HG03064 (cell line): ENCODE data around the gene EIF4G1.

ENCODE experiments used
- ATAC-seq: cut with Tn5 transposase; IDR thresholded peaks from one replicate; pipeline ENCODE4 v1.9.1; 2021; ENCODE audit warnings: low read depth; ENCODE audit not compliant: unreplicated experiment

EIF4G1 gene

DNA sequence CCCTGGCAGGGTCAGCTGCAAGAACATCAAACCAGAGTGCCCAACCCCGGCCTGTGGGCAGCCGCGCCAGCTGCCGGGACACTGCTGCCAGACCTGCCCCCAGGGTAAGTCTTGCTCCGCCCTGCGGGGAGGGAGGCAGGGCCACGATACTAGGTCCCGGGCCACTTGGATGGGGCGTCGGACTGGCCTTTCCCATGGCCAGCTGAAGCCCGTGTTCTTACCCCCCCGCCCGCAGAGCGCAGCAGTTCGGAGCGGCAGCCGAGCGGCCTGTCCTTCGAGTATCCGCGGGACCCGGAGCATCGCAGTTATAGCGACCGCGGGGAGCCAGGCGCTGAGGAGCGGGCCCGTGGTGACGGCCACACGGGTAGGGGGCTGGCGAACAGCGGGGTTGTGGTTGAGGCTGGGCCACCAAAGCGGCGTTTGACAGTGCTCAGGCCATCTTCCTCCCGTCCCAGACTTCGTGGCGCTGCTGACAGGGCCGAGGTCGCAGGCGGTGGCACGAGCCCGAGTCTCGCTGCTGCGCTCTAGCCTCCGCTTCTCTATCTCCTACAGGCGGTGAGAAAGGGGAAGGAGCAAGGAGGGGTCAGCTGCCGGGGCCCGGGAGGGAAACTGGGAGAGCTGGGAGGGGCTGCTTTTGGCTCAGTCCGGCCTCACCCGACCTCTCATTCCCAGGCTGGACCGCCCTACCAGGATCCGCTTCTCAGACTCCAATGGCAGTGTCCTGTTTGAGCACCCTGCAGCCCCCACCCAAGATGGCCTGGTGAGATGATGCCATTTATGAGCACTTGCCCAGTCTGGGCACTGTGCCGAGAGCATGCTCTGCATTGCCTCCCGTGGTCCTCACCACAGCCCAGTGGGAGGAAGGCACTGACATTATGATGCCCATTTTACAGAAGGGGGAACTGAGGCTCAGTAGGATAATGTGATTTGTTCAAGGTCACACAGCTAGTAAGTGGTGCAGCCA is 67.1 kb downstream of the EIF4G1 start:
- no peak for ATAC-seq

GRCh38 chr3:184382326-184383032 is 68.1 kb downstream of the EIF4G1 start:
- no peak for ATAC-seq

- ATAC-seq: no peak
Observed at GRCh38 chr3:184383033-184383740, 68.8 kb downstream of the EIF4G1 start.

GRCh38 chr3:184384342-184384741 is 69.9 kb downstream of the EIF4G1 start:
- ATAC-seq: no peak
